ENCODE results near the gene MCC.
"Not testable (repeated sequence)": the region's sequence is repeated elsewhere in the genome, so short reads cannot be mapped to it uniquely, and the experiment has no call there.

MCC gene

GRCh38 chr5:113405530-113405929 is 82.7 kb downstream of the MCC start:
- no peak for DNase-seq

- no peak for DNase-seq
Observed at GRCh38 chr5:113404269-113404668, 84.0 kb downstream of the MCC start.

- DNase-seq, result not testable (repeated sequence)
Observed at GRCh38 chr5:113397986-113398385, 90.3 kb downstream of the MCC start.

GRCh38 chr5:113397046-113397445 is 91.2 kb downstream of the MCC start:
- DNase-seq, result no peak

GRCh38 chr5:113394658-113395057 is 93.6 kb downstream of the MCC start:
- no peak for DNase-seq

- no peak for DNase-seq
Observed at GRCh38 chr5:113390224-113390623, 98.0 kb downstream of the MCC start.

GRCh38 chr5:113389116-113389515 is 99.1 kb downstream of the MCC start:
- DNase-seq, result no peak

- no peak for DNase-seq
Observed at GRCh38 chr5:113387844-113388243, 100.4 kb downstream of the MCC start.

GRCh38 chr5:113384782-113385285 is 103.4 kb downstream of the MCC start:
- no peak for DNase-seq

GRCh38 chr5:113382731-113383130 is 105.5 kb downstream of the MCC start:
- DNase-seq, result no peak

- no peak for DNase-seq
Observed at GRCh38 chr5:113381791-113382190, 106.5 kb downstream of the MCC start.

GRCh38 chr5:113380807-113381326 is 107.4 kb downstream of the MCC start:
- DNase-seq, result no peak

- DNase-seq, result no peak
Observed at GRCh38 chr5:113379936-113380806, 108.1 kb downstream of the MCC start.

- DNase-seq, result peak; percentile 90
Observed at GRCh38 chr5:113378959-113379541, 109.2 kb downstream of the MCC start.

GRCh38 chr5:113378514-113378913 is 109.7 kb downstream of the MCC start:
- no peak for DNase-seq

GRCh38 chr5:113378081-113378480 is 110.2 kb downstream of the MCC start:
- no peak for DNase-seq

- DNase-seq, result no peak
Observed at GRCh38 chr5:113376640-113377039, 111.6 kb downstream of the MCC start.

GRCh38 chr5:113375480-113376060 is 112.7 kb downstream of the MCC start:
- DNase-seq, result no peak

GRCh38 chr5:113373426-113373825 is 114.8 kb downstream of the MCC start:
- DNase-seq, result no peak

- peak; percentile 58 for DNase-seq
Observed at GRCh38 chr5:113371721-113372196, 116.5 kb downstream of the MCC start.

GRCh38 chr5:113367586-113367985 is 120.7 kb downstream of the MCC start:
- no peak for DNase-seq

- no peak for DNase-seq
Observed at GRCh38 chr5:113364466-113364865, 123.8 kb downstream of the MCC start.

GRCh38 chr5:113361701-113362100 is 126.6 kb downstream of the MCC start:
- no peak for DNase-seq
